Small intestine (tissue), 7 donors: Measurements from ENCODE around the gene DCDC2. TPM values are rescaled to one million over a fixed set of nuclear protein-coding genes. Genes with fewer than 3 reads are reported as not detected.

Experiments used
- DNase-seq, 2 donors: peaks; one replicate each; pipeline versions ENCODE4 v3.0.0 to v3.0.0-alpha.2; 2013
- FAIRE-seq: peaks from 2 replicates; lab custom pipeline; 2012; peaks lifted over from hg19 to GRCh38; lab: Jason Lieb, UNC
- H3K27ac ChIP-seq, 3 donors: one replicate each; pipeline ENCODE4 v1.5.1; 2013; ENCODE audit warnings: low read length in 2 of 3, mild to moderate bottlenecking in 2 of 3, control low read depth in 1 of 3, inconsistent platforms in 1 of 3, low read depth in 1 of 3, moderate library complexity in 1 of 3
- H3K27me3 ChIP-seq, 3 donors: one replicate each; pipeline ENCODE4 v1.6.1; 2013; ENCODE audit warnings: low read length in 3 of 3, inconsistent platforms in 1 of 3; ENCODE audit not compliant: control insufficient read depth in 3 of 3, insufficient read depth in 3 of 3
- H3K36me3 ChIP-seq, 3 donors: one replicate each; pipeline ENCODE4 v1.6.1; 2013; ENCODE audit warnings: low read length in 3 of 3, inconsistent platforms in 1 of 3, low read depth in 1 of 3, mild to moderate bottlenecking in 1 of 3, moderate library complexity in 1 of 3; ENCODE audit not compliant: control insufficient read depth in 3 of 3, insufficient read depth in 2 of 3
- H3K4me1 ChIP-seq, 3 donors: one replicate each; pipeline ENCODE4 v1.6.1; 2013; ENCODE audit warnings: low read length in 2 of 3, inconsistent platforms in 1 of 3, low read depth in 1 of 3, mild to moderate bottlenecking in 1 of 3, moderate library complexity in 1 of 3; ENCODE audit not compliant: control insufficient read depth in 3 of 3, insufficient read depth in 2 of 3
- H3K4me3 ChIP-seq, 3 donors: one replicate each; pipeline ENCODE4 v1.5.1; 2013; ENCODE audit warnings: low read length in 3 of 3, control low read depth in 1 of 3, inconsistent platforms in 1 of 3, low read depth in 1 of 3, mild to moderate bottlenecking in 1 of 3, moderate library complexity in 1 of 3
- H3K9me3 ChIP-seq, 2 donors: one replicate each; pipeline ENCODE4 v1.6.1; 2013; ENCODE audit warnings: low read depth in 1 of 2, low read length in 1 of 2; ENCODE audit not compliant: control insufficient read depth in 2 of 2, insufficient read depth in 1 of 2
- WGBS, 3 donors: extraction: QIAGEN DNeasy Blood & Tissue Kit; methylation state at CpG; one replicate each; pipeline ENCODE4 v1.1.7; 2013; 5-methylcytosine and 5-hydroxymethylcytosine counted together
- polyA plus RNA-seq, 4 donors: library from polyadenylated mRNA; stranded (reverse) in 3 of 4; unstranded in 1 of 4; fragments of 200-250 nt in 3 of 4; fragments of 120-200 nt in 1 of 4; gene quantifications; one replicate each; pipeline versions ENCODE4 v1.2.1 to v1.2.3, GENCODE V29; 2013
- donor health status: healthy with polysubstance abuse.
- donor health status: control.
- donor health status: control.
- donor health status: Bipolar disorder and iron deficiency.
- donor health status: healthy.

The DCDC2 gene
- polyA plus RNA-seq, 4 donors = 0.49 to 6.9 TPM; not detected in 2

DNA sequence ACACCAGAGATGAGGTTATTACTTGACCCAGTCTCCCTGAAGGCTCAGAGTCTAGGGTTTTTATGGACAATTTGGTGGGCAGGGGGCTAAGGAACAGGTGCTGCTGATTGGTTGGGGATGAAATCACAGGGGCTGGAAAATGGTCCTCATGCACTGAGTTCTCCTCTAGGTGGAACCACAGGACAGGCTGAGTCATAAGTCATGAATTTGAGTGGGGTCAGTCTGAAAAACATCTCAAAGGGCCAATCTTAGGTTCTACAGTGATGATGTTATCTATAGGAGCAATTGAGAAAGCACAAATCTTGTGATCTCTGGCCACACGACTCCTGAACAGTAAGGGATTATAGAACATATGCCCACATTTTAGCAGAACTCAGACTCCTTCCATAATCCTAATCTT is 39.0 kb upstream of the DCDC2 start:
- no peak for FAIRE-seq
- Histone ChIP-seq H3K27me3 (peaks cover 0 to 7% (median 0%) of the 10 kb centered on the region in 3 donors), H3K4me3 (no peak overlapping the region), H3K9me3 (peaks cover 0 to 11% of the 10 kb centered on the region in 2 donors), H3K4me1 (no peaks in the 10 kb centered on the region), H3K27ac (no peak overlapping the region), H3K36me3 (no peaks in the 10 kb centered on the region)
- WGBS, 3 donors = 82 to 86% (median 83%) methylated on average over 1 of the region's 1 CpG
- DNase-seq = no peak

DNA sequence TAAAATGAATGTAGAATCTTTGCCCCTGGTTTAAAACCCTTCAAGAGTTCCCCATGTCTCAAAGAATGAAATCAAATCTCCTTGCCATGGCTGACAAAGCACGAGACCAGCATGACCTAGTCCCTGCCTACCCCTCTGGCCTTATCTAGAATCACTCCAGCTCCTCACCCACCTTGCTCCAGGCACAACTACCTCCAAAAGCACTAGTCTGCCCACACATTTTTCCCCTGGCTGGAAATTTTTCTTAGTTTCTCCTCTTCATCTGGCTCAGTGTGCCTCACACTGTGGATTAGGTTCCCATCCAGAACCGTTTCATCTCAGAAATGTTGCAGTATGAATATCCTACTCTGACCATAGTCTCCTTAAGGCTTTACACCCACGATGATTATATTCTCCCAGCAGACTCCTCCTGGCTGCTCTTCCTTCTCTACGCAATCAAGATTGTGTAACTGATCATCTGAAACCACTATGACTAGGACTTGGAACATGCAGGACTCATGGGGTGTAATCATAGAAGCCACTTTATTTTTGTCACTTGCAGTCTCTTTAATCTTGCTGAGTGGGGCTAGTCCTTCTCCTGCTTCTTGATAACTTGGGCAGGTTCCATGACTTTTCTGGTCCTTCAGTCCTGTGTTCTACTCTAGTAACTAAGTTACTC is 37.0 kb upstream of the DCDC2 start:
- Histone ChIP-seq H3K4me1 (no peaks in the 10 kb centered on the region), H3K4me3 (no peak overlapping the region), H3K9me3 (peaks cover 0 to 11% of the 10 kb centered on the region in 2 donors), H3K36me3 (no peaks in the 10 kb centered on the region), H3K27me3 (peaks cover 0 to 7% (median 0%) of the 10 kb centered on the region in 3 donors), H3K27ac (no peak overlapping the region)
- 78 to 84% (median 80%) methylated on average over 4 of the region's 4 CpGs for WGBS, 3 donors
- FAIRE-seq (no peak), DNase-seq (no peak)

DNA sequence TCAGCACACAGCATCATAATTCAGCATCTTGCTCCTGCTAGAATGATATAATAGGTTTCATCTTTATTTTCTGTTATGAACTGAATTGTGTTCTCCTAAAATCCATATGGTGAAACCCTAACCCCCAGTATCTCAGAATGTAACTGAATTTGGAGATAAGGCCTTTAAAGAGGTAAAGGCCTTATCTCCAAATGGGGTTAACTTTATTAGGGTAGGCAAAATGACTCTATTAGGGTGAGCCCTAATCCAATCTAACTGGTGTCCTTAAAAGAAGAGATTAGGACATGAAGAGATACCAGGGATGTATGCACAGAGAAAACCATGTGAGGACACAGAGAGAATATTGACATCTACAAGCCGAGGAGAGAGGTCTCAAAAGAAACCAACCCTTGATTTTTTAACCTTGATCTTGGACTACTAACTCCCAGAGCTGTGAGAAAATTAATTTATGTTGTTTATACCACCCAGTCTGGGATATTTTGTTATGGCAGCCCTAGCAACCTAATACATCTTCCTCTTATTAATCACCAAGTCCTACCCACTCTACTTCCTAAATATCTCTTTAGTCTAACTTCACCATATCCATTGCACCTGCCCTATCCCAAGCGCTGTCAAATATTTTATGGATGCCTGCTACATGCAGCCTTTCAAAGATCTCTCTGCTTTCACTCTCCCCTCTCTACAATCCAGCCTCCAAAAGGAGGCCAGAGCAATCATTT is 36.4 kb upstream of the DCDC2 start:
- no peak for FAIRE-seq

DNA sequence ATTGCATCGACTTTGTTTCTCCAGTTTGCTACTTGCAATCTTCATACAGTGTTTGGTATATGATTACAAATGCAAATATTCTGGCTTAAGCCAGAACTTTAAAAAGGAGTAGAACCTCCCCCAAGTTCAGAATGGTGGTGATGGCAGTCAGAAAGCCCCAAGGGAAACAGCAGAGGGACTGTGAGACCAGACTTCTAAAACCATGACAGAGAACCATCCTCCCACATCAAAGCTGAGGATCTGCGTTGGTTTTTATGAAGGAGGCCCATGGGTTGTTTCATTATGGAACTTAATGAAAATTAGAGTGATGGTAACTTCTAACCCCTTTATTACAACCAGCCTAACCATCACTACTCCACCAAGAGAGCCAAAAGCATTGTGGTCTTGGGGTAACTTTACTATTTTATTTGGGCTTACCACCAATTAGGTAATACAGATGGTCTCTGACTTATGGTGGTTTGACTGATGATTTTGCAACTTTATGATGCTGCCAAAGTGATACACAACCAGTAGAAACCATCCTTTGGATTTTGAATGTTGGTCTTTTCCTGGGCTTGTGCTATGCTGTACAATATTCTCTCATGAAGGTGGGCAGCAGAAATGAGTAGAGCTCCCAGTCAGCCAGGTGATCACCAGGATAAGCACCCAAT is 34.0 kb upstream of the DCDC2 start:
- Histone ChIP-seq H3K9me3 (peaks cover 0 to 9% of the 10 kb centered on the region in 2 donors), H3K4me1 (no peaks in the 10 kb centered on the region), H3K27me3 (peaks cover 0 to 3% (median 0%) of the 10 kb centered on the region in 3 donors), H3K27ac (no peak overlapping the region), H3K36me3 (no peaks in the 10 kb centered on the region), H3K4me3 (no peak overlapping the region)
- DNase-seq (no peak), FAIRE-seq (no peak)
- 59 to 84% (median 81%) methylated on average over 2 of the region's 2 CpGs for WGBS, 3 donors

More for the DNA sequence above, 36.4 kb upstream of the DCDC2 start:
- no peaks in the 10 kb centered on the region for H3K36me3 ChIP-seq
- peaks cover 0 to 3% (median 0%) of the 10 kb centered on the region in 3 donors for H3K27me3 ChIP-seq
- no peaks in the 10 kb centered on the region for H3K4me1 ChIP-seq
- H3K4me3 ChIP-seq = no peak overlapping the region
- H3K9me3 ChIP-seq = peaks cover 0 to 11% of the 10 kb centered on the region in 2 donors
- H3K27ac ChIP-seq = no peak overlapping the region
- DNase-seq = no peak
- 88 to 90% (median 89%) methylated on average over 2 of the region's 2 CpGs for WGBS, 3 donors

DNA sequence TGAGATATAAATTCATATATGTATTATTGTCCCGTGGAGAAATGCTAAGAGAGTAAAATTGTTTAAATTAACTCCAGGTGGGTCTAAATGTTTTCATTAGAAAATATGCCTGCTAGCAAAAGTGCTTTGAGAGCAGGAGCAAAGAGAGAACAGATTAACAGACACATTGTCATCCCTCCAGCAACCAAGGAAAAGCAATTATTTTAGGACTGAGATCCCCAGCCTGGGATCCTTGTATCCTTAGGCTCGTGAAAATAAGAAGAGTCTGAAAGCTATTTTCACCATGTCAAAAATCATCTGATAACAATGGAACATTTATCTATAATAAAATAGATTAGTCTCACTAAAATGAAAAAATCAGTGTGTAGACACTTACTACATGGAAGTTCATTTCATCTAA is 33.3 kb upstream of the DCDC2 start:
- Histone ChIP-seq H3K9me3 (peaks cover 0 to 2% of the 10 kb centered on the region in 2 donors), H3K27me3 (no peaks in the 10 kb centered on the region), H3K27ac (no peak overlapping the region), H3K36me3 (no peaks in the 10 kb centered on the region), H3K4me3 (no peak overlapping the region), H3K4me1 (no peaks in the 10 kb centered on the region)
- 58 to 76% (median 69%) methylated on average over 2 of the region's 2 CpGs for WGBS, 3 donors
- no peak for DNase-seq
- no peak for FAIRE-seq

DNA sequence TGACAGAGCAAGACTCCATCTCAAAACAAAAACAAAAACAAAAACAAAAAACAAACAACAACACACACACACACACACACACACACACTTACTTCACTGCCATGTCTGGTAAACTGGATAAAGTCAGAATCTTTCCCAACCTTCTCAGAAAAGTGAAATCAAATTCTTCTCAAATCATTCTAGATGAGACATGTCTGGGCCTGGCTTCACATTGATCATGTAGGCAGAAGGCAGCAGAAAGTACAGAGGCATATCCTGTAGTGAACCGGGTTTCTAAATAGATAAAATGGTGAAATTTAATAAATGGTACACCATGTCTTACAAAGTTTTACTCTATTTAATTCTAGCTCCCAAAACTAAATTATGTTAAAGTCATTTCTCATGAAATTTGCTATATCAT is 30.0 kb upstream of the DCDC2 start:
- no peak overlapping the region for H3K27ac ChIP-seq
- H3K36me3 ChIP-seq = no peaks in the 10 kb centered on the region
- H3K4me1 ChIP-seq = peaks cover 0 to 13% (median 0%) of the 10 kb centered on the region in 3 donors
- H3K9me3 ChIP-seq = no peaks in the 10 kb centered on the region
- DNase-seq (no peak), FAIRE-seq (no peak)
- WGBS, 3 donors = 82 to 94% (median 90%) methylated on average over 1 of the region's 1 CpG
- H3K4me3 ChIP-seq = no peak overlapping the region
- H3K27me3 ChIP-seq = no peaks in the 10 kb centered on the region

DNA sequence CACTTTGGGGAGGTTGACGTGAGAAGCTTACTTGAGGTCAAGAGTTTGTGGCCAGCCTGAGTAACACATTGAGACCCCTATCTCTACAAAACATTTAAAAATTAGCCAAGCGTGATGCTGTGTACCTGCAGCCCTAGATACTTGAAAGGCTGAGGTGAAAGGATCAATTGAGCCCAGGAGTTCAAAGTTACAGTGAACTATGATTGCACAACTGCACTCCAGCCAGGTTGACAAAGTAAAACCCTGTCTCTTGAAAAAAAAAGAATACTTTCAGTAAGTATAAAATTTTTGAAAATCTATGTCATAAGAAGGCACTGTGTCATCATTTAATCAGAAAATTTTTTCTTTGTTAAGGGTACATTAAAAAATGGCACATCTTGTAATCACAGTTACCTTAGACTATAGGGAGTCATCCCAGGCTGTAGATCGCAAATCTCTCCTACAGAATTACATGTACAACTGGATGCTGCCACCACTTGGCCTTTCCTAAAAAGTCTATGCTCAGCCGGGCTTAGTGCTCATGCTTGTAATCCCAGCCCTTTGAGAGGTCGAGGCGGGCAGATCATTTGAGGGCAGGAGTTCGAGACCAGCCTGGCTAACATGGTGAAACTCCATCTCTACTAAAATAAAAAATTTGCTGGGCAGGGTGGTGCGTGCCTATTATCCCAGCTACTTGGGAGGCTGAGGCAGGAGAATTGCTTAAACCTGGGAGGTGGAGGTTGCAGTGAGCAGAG is 27.8 kb upstream of the DCDC2 start:
- WGBS, 3 donors = 49 to 68% (median 54%) methylated on average over 8 of the region's 8 CpGs
- FAIRE-seq = no peak
- H3K36me3 ChIP-seq = no peaks in the 10 kb centered on the region
- H3K27me3 ChIP-seq = no peaks in the 10 kb centered on the region
- H3K4me3 ChIP-seq = no peak overlapping the region
- H3K9me3 ChIP-seq = no peaks in the 10 kb centered on the region
- DNase-seq = peak in 1 of 2 donors; percentile 68
- H3K4me1 ChIP-seq = peaks cover 0 to 13% (median 0%) of the 10 kb centered on the region in 3 donors
- peak overlapping the region in 1 of 3 donors; percentile 14 for H3K27ac ChIP-seq
